Neural crest cell (in vitro differentiated cells): ENCODE data around the gene TEAD2. TPM values are rescaled to one million over a fixed set of nuclear protein-coding genes. Genes with fewer than 3 reads are reported as not detected.
A peak's percentile ranks its signal among the peaks of the same experiment; 100 is the strongest.

ENCODE experiments used
- DNase-seq: peaks from one replicate; pipeline ENCODE4 v3.0.0; 2021; ENCODE audit warnings: low read depth, mixed read lengths, low spot score
- H3K27ac Mint-ChIP-seq: one replicate; pipeline ENCODE4 v1.8.0; 2021; ENCODE audit warnings: mild to moderate bottlenecking, mixed read lengths; ENCODE audit not compliant: unreplicated experiment
- H3K27me3 Mint-ChIP-seq: 2 replicates; pipeline ENCODE4 v1.8.0; 2021; ENCODE audit warnings: low read depth, mild to moderate bottlenecking, mixed read lengths
- H3K36me3 Mint-ChIP-seq: 2 replicates; pipeline ENCODE4 v1.8.0; 2021; ENCODE audit warnings: low read depth, mild to moderate bottlenecking, mixed read lengths
- H3K4me1 Mint-ChIP-seq: 2 replicates; pipeline ENCODE4 v1.8.0; 2021; ENCODE audit warnings: mixed read lengths
- H3K4me3 Mint-ChIP-seq: one replicate; pipeline ENCODE4 v1.8.0; 2021; ENCODE audit warnings: mild to moderate bottlenecking, mixed read lengths
- H3K9me3 Mint-ChIP-seq: 2 replicates; pipeline ENCODE4 v1.8.0; 2021; ENCODE audit warnings: mixed read lengths
- total RNA-seq: library from RNA; stranded (reverse); gene quantifications from 2 replicates; pipeline ENCODE4 v1.2.1, GENCODE V29; 2021
- TF ChIP-seq, protein P1 (sequence below): fragments of 200-600 bp; sonication (generic); conservative IDR thresholded peaks from 2 replicates; pipeline ENCODE4 v1.5.0; 2021; ENCODE audit warnings: antibody characterized with exemption, mild to moderate bottlenecking

The TEAD2 gene
- total RNA-seq, 1 donor from 2014 or later = 164 TPM

GRCh38 chr19:49343123-49343522 is 19.1 kb downstream of the TEAD2 start:
- peaks cover 14% of the 10 kb centered on the region for H3K27me3 Mint-ChIP-seq
- H3K36me3 Mint-ChIP-seq = peaks cover 39% of the 10 kb centered on the region
- no peak for DNase-seq
- peaks cover 3% of the 10 kb centered on the region for H3K9me3 Mint-ChIP-seq
- TF ChIP-seq, protein P1, sequence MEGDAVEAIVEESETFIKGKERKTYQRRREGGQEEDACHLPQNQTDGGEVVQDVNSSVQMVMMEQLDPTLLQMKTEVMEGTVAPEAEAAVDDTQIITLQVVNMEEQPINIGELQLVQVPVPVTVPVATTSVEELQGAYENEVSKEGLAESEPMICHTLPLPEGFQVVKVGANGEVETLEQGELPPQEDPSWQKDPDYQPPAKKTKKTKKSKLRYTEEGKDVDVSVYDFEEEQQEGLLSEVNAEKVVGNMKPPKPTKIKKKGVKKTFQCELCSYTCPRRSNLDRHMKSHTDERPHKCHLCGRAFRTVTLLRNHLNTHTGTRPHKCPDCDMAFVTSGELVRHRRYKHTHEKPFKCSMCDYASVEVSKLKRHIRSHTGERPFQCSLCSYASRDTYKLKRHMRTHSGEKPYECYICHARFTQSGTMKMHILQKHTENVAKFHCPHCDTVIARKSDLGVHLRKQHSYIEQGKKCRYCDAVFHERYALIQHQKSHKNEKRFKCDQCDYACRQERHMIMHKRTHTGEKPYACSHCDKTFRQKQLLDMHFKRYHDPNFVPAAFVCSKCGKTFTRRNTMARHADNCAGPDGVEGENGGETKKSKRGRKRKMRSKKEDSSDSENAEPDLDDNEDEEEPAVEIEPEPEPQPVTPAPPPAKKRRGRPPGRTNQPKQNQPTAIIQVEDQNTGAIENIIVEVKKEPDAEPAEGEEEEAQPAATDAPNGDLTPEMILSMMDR = no peak
- peak overlapping the region; percentile 27 for H3K27ac Mint-ChIP-seq
- H3K4me1 Mint-ChIP-seq = peaks cover 39% of the 10 kb centered on the region
- H3K4me3 Mint-ChIP-seq = peak overlapping the region; percentile 2

- Mint-ChIP-seq H3K36me3 (peaks cover 36% of the 10 kb centered on the region), H3K27me3 (peaks cover 17% of the 10 kb centered on the region), H3K4me1 (peaks cover 37% of the 10 kb centered on the region), H3K4me3 (no peak overlapping the region), H3K9me3 (peaks cover 3% of the 10 kb centered on the region), H3K27ac (no peak overlapping the region)
- DNase-seq = no peak
- TF ChIP-seq, protein P1 = no peak
Measured at GRCh38 chr19:49342291-49342721, 19.9 kb downstream of the TEAD2 start.

DNA sequence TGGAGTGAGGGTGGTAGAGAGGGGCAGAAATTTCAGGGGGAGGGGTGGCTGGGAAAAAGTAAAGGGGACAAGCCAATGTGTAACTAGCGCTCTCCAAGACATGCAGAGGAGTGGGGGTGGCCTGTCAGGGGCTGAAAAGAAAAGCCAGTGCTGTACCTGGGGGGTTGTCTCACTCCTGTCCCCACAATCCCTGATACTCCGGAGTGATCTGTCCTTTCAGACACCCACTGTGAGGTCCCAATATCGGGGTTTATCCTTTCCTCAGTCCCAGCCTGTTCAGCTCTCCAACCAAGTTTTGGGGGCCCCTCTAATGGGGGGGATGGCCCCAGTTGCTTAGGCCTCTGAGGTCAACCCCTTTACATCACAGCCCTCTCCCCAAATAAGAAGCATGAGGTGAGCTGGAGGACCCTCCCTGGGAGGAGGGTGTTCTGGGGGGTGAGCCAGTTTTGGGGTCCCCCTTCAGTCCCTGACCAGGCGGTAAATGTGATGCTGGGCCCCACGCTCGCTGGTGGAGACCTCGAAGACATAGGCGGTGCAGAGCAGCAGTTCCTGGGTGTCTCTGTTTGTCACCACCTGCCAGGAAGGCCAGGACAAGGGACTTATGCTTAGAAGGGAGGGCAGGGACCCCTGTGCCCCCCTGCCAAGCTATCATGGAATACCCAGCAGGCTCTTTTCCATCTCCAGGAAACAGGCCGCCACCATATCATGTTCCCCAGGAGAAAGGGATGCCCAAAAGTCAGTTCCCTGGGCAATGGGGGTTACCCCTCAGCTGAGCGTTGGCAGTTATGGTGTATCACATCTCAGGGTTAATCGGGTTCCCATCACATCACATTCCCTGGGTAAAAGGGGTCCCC is 21.1 kb downstream of the TEAD2 start:
- no peak overlapping the region for H3K27ac Mint-ChIP-seq
- peaks cover 20% of the 10 kb centered on the region for H3K27me3 Mint-ChIP-seq
- no peak for DNase-seq
- peaks cover 33% of the 10 kb centered on the region for H3K36me3 Mint-ChIP-seq
- TF ChIP-seq, protein P1 = no peak
- peaks cover 3% of the 10 kb centered on the region for H3K9me3 Mint-ChIP-seq
- peaks cover 42% of the 10 kb centered on the region for H3K4me1 Mint-ChIP-seq
- H3K4me3 Mint-ChIP-seq = no peak overlapping the region

DNA sequence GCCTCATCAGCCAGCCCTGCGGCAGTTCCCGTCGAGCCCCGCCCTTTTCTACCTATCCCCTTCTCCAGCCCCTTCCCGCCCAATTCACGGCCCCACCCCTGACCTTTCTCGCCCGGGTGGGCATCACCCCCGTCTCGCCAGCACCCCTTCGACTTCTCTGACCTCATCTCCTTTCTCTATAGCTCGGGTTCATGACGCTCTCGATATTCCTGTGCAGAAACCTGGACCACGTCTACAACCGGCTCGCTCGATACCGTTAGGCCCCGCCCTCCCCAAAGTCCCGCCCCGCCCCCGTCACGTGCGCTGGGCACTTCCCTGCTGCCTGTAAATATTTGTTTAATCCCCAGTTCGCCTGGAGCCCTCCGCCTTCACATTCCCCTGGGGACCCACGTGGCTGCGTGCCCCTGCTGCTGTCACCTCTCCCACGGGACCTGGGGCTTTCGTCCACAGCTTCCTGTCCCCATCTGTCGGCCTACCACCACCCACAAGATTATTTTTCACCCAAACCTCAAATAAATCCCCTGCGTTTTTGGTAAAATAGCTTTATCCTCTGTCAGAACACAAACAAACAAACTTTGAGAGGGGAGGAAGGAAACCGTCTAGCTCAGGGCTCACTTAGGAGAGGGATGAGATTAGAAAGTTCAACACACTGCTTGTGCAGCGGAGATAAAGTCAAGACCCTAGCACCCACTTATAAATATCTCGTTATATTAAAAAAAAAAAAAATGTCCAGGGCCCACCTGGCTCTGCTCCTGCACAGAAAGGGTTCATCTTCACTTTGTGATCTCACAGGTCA is 21.9 kb downstream of the TEAD2 start:
- H3K27ac Mint-ChIP-seq = no peak overlapping the region
- H3K4me3 Mint-ChIP-seq = peak overlapping the region; percentile 63
- peaks cover 43% of the 10 kb centered on the region for H3K4me1 Mint-ChIP-seq
- H3K27me3 Mint-ChIP-seq = peaks cover 22% of the 10 kb centered on the region
- no peak for DNase-seq
- H3K36me3 Mint-ChIP-seq = peaks cover 29% of the 10 kb centered on the region
- H3K9me3 Mint-ChIP-seq = peaks cover 3% of the 10 kb centered on the region
- TF ChIP-seq, protein P1 = no peak

DNA sequence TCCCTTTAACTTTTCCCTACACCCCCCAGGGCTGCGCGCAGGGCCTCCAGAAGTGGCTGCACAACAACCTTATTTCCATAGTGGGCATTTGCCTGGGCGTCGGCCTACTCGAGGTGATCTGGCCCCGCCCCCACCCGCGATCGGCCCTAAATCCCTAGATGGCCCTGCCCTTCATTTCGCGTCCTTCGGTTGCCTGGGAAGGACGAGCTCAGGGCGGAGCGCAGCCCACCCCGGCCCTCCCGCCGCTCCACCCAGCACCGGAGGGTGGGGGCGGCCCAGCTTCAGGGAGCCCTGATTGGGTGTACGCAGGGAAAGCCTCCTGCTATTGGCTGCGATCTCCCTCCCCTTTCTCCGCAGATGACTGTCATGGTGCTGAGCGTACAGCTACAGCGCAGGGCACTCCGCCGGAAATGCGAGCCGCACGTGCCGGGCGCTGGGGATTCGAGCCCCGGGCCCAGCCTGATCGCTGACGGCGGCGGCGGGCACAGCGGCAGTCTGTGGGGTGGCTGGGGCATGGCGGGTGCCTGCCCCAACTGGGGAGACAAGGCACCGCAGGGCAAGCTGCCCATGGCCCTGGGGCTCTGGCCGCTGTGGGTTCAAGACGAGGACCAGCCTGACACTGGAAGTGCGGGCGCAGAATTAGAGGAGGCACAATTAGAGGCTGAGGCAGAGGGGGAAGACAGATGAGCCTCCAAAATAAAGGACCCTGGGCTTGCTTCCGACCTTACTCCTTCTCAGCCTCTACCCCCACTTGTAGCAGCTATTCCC is 22.7 kb downstream of the TEAD2 start:
- Mint-ChIP-seq H3K27me3 (peaks cover 23% of the 10 kb centered on the region), H3K4me1 (peaks cover 41% of the 10 kb centered on the region), H3K36me3 (peaks cover 23% of the 10 kb centered on the region), H3K27ac (no peak overlapping the region), H3K4me3 (peak overlapping the region; percentile 63), H3K9me3 (peaks cover 3% of the 10 kb centered on the region)
- TF ChIP-seq, protein P1 = no peak
- peak; percentile 50 for DNase-seq
